Measurements from ENCODE around the gene ITGA2.

The ITGA2 gene

GRCh38 chr5:53039855-53040254 lies 50.7 kb downstream of the ITGA2 start:
- no peak overlapping the region for H3K14ac ChIP-seq (ENCODE audit: low read length)
- no peaks in the 10 kb centered on the region for H3K4me1 ChIP-seq (ENCODE audit: control insufficient read depth in 1 of 2, insufficient read depth in 2 of 2, low read length in 2 of 2)
- no peak overlapping the region for H3K27ac ChIP-seq (ENCODE audit: low read depth, low read length)
- WGBS (ENCODE audit: extremely low coverage, insufficient coverage, insufficient read length): no CpG with 5 or more reads among the region's 3 CpGs
- H3K79me1 ChIP-seq (ENCODE audit: low read length): no peaks in the 10 kb centered on the region
- H4K12ac ChIP-seq (ENCODE audit: low read depth, low read length): no peak overlapping the region
- H4K91ac ChIP-seq (ENCODE audit: low read depth, low read length): no peak overlapping the region
- H3K4ac ChIP-seq (ENCODE audit: low read depth, low read length): no peak overlapping the region
- H3K9me3 ChIP-seq (ENCODE audit: insufficient read depth, low read depth, low read length): no peaks in the 10 kb centered on the region
- no peaks in the 10 kb centered on the region for H3K27me3 ChIP-seq (ENCODE audit: insufficient read depth, low read length)
- no peak overlapping the region for H4K8ac ChIP-seq (ENCODE audit: low read depth, low read length)
- H3K36me3 ChIP-seq (ENCODE audit: control insufficient read depth in 1 of 2, insufficient read depth in 2 of 2, low read length in 2 of 2): no peaks in the 10 kb centered on the region
- no peak overlapping the region for H2BK5ac ChIP-seq (ENCODE audit: low read depth, low read length, poor library complexity)
- DNase-seq: peak in 1 of 2 donors; percentile 48
- H3K18ac ChIP-seq (ENCODE audit: low read length): no peak overlapping the region
- H2BK120ac ChIP-seq (ENCODE audit: insufficient read depth, low read length, poor library complexity): no peak overlapping the region
- no peak overlapping the region for H2BK12ac ChIP-seq (ENCODE audit: low read length)
- H3K4me3 ChIP-seq (ENCODE audit: low read depth, low read length): no peak overlapping the region
- no peak overlapping the region for H2AFZ ChIP-seq (ENCODE audit: insufficient read depth, low read length, poor library complexity)
- no peak overlapping the region for H2AK5ac ChIP-seq (ENCODE audit: low read length)
- H3K4me2 ChIP-seq (ENCODE audit: low read length): no peak overlapping the region
- no peaks in the 10 kb centered on the region for H3K79me2 ChIP-seq (ENCODE audit: control insufficient read depth, insufficient read depth, low read length, poor library complexity)
- no peak overlapping the region for H3K9ac ChIP-seq (ENCODE audit: low read length)
- H3K23ac ChIP-seq (ENCODE audit: low read length): no peak overlapping the region

- H3K14ac ChIP-seq (ENCODE audit: low read length): no peak overlapping the region
- H3K4ac ChIP-seq (ENCODE audit: low read depth, low read length): no peak overlapping the region
- H3K27me3 ChIP-seq (ENCODE audit: insufficient read depth, low read length): no peaks in the 10 kb centered on the region
- peak in 1 of 2 donors; percentile 41 for DNase-seq
- no peaks in the 10 kb centered on the region for H3K4me1 ChIP-seq (ENCODE audit: control insufficient read depth in 1 of 2, insufficient read depth in 2 of 2, low read length in 2 of 2)
- no peak overlapping the region for H2AK5ac ChIP-seq (ENCODE audit: low read length)
- no peak overlapping the region for H4K91ac ChIP-seq (ENCODE audit: low read depth, low read length)
- no CpG with 5 or more reads among the region's 4 CpGs for WGBS (ENCODE audit: extremely low coverage, insufficient coverage, insufficient read length)
- H3K36me3 ChIP-seq (ENCODE audit: control insufficient read depth in 1 of 2, insufficient read depth in 2 of 2, low read length in 2 of 2): peaks cover 0 to 2% of the 10 kb centered on the region in 2 experiments
- H3K79me1 ChIP-seq (ENCODE audit: low read length): no peaks in the 10 kb centered on the region
- H3K27ac ChIP-seq (ENCODE audit: low read depth, low read length): no peak overlapping the region
- no peak overlapping the region for H2BK120ac ChIP-seq (ENCODE audit: insufficient read depth, low read length, poor library complexity)
- no peak overlapping the region for H3K4me2 ChIP-seq (ENCODE audit: low read length)
- no peak overlapping the region for H3K18ac ChIP-seq (ENCODE audit: low read length)
- no peak overlapping the region for H3K4me3 ChIP-seq (ENCODE audit: low read depth, low read length)
- H2BK12ac ChIP-seq (ENCODE audit: low read length): no peak overlapping the region
- H2AFZ ChIP-seq (ENCODE audit: insufficient read depth, low read length, poor library complexity): no peak overlapping the region
- H2BK5ac ChIP-seq (ENCODE audit: low read depth, low read length, poor library complexity): no peak overlapping the region
- no peak overlapping the region for H3K23ac ChIP-seq (ENCODE audit: low read length)
- no peak overlapping the region for H3K9ac ChIP-seq (ENCODE audit: low read length)
- H4K12ac ChIP-seq (ENCODE audit: low read depth, low read length): no peak overlapping the region
- no peak overlapping the region for H4K8ac ChIP-seq (ENCODE audit: low read depth, low read length)
- no peaks in the 10 kb centered on the region for H3K79me2 ChIP-seq (ENCODE audit: control insufficient read depth, insufficient read depth, low read length, poor library complexity)
- H3K9me3 ChIP-seq (ENCODE audit: insufficient read depth, low read depth, low read length): no peaks in the 10 kb centered on the region
Measured at GRCh38 chr5:53041071-53041692, 52.0 kb downstream of the ITGA2 start.

GRCh38 chr5:53041740-53042139 lies 52.6 kb downstream of the ITGA2 start:
- WGBS (ENCODE audit: extremely low coverage, insufficient coverage, insufficient read length): no CpG with 5 or more reads among the region's 1 CpG
- Histone ChIP-seq H4K91ac (ENCODE audit: low read depth, low read length) (no peak overlapping the region), H4K8ac (ENCODE audit: low read depth, low read length) (no peak overlapping the region), H3K14ac (ENCODE audit: low read length) (no peak overlapping the region), H2AK5ac (ENCODE audit: low read length) (no peak overlapping the region), H3K27ac (ENCODE audit: low read depth, low read length) (no peak overlapping the region), H2BK5ac (ENCODE audit: low read depth, low read length, poor library complexity) (no peak overlapping the region), H2BK120ac (ENCODE audit: insufficient read depth, low read length, poor library complexity) (no peak overlapping the region), H3K9me3 (ENCODE audit: insufficient read depth, low read depth, low read length) (no peaks in the 10 kb centered on the region), H3K27me3 (ENCODE audit: insufficient read depth, low read length) (no peaks in the 10 kb centered on the region), H3K18ac (ENCODE audit: low read length) (no peak overlapping the region), H3K79me1 (ENCODE audit: low read length) (no peaks in the 10 kb centered on the region), H4K12ac (ENCODE audit: low read depth, low read length) (no peak overlapping the region), H3K36me3 (ENCODE audit: control insufficient read depth in 1 of 2, insufficient read depth in 2 of 2, low read length in 2 of 2) (peaks cover 0 to 2% of the 10 kb centered on the region in 2 experiments), H3K23ac (ENCODE audit: low read length) (no peak overlapping the region), H3K4me3 (ENCODE audit: low read depth, low read length) (no peak overlapping the region), H3K9ac (ENCODE audit: low read length) (no peak overlapping the region), H3K4ac (ENCODE audit: low read depth, low read length) (no peak overlapping the region), H3K4me1 (ENCODE audit: control insufficient read depth in 1 of 2, insufficient read depth in 2 of 2, low read length in 2 of 2) (no peaks in the 10 kb centered on the region), H2BK12ac (ENCODE audit: low read length) (no peak overlapping the region), H3K79me2 (ENCODE audit: control insufficient read depth, insufficient read depth, low read length, poor library complexity) (no peaks in the 10 kb centered on the region), H3K4me2 (ENCODE audit: low read length) (no peak overlapping the region), H2AFZ (ENCODE audit: insufficient read depth, low read length, poor library complexity) (no peak overlapping the region)
- no peak for DNase-seq

DNA sequence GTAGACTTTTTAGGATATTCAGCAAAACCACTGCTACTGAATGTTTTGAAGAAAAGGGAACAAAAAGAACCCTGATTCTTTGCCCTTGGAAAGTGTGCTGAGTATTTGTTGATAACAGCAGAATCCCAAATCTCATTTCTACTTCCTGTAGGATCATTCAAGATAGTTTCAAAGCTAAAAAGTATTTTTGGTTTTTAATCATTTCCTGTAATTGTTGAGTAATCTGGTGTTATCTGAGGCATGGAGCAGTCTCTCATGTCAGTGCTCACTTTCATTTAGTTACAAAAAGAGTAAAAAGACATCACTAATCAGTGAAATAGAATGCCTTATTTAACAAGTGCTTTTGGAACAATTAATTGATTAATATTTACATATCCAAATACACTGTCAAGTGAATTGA lies 56.1 kb downstream of the ITGA2 start:
- H2AFZ ChIP-seq (ENCODE audit: insufficient read depth, low read length, poor library complexity): no peak overlapping the region
- no peaks in the 10 kb centered on the region for H3K79me1 ChIP-seq (ENCODE audit: low read length)
- H2BK120ac ChIP-seq (ENCODE audit: insufficient read depth, low read length, poor library complexity): no peak overlapping the region
- H3K4ac ChIP-seq (ENCODE audit: low read depth, low read length): no peak overlapping the region
- H4K8ac ChIP-seq (ENCODE audit: low read depth, low read length): no peak overlapping the region
- no peak overlapping the region for H3K4me2 ChIP-seq (ENCODE audit: low read length)
- H3K4me1 ChIP-seq (ENCODE audit: control insufficient read depth in 1 of 2, insufficient read depth in 2 of 2, low read length in 2 of 2): no peaks in the 10 kb centered on the region
- no peak overlapping the region for H4K12ac ChIP-seq (ENCODE audit: low read depth, low read length)
- no peak overlapping the region for H3K23ac ChIP-seq (ENCODE audit: low read length)
- H4K91ac ChIP-seq (ENCODE audit: low read depth, low read length): no peak overlapping the region
- no peaks in the 10 kb centered on the region for H3K27me3 ChIP-seq (ENCODE audit: insufficient read depth, low read length)
- no peak overlapping the region for H3K18ac ChIP-seq (ENCODE audit: low read length)
- H2BK12ac ChIP-seq (ENCODE audit: low read length): no peak overlapping the region
- no peak for DNase-seq
- peaks cover 0 to 3% of the 10 kb centered on the region in 2 experiments for H3K36me3 ChIP-seq (ENCODE audit: control insufficient read depth in 1 of 2, insufficient read depth in 2 of 2, low read length in 2 of 2)
- H2AK5ac ChIP-seq (ENCODE audit: low read length): no peak overlapping the region
- H2BK5ac ChIP-seq (ENCODE audit: low read depth, low read length, poor library complexity): no peak overlapping the region
- no peak overlapping the region for H3K9ac ChIP-seq (ENCODE audit: low read length)
- no peak overlapping the region for H3K27ac ChIP-seq (ENCODE audit: low read depth, low read length)
- no peaks in the 10 kb centered on the region for H3K9me3 ChIP-seq (ENCODE audit: insufficient read depth, low read depth, low read length)
- no peaks in the 10 kb centered on the region for H3K79me2 ChIP-seq (ENCODE audit: control insufficient read depth, insufficient read depth, low read length, poor library complexity)
- no peak overlapping the region for H3K14ac ChIP-seq (ENCODE audit: low read length)
- H3K4me3 ChIP-seq (ENCODE audit: low read depth, low read length): no peak overlapping the region
